HG02885 (cell line): Measurements from ENCODE around the gene CALML3.

Experiments used
- ATAC-seq: cut with Tn5 transposase; IDR thresholded peaks from one replicate; pipeline ENCODE4 v1.9.1; 2021; ENCODE audit warnings: mild to moderate bottlenecking; ENCODE audit not compliant: unreplicated experiment, poor library complexity

Gene CALML3

GRCh38 chr10:5490698-5491464, 33.9 kb upstream of the CALML3 start:
- no peak for ATAC-seq

DNA sequence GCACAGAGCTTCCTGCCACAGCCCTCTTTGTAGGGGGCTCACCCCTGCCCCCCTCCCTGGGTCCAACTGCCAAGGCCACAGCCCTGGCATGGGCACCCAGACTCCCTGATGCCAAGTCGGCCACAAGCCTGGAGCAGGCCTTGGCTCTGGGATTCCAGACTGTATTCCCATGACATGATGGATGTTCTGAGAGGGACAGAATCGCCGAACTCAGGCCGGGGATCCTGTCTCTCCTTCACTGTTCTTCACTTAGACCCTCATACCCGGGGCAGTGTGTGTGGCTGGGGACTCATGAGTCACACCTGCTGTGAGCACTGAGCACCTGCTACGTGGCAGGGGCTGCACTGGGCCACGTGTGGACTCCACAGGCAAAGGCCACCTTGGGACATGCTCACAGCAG, 33.3 kb upstream of the CALML3 start:
- no peak for ATAC-seq

GRCh38 chr10:5492322-5492855, 32.4 kb upstream of the CALML3 start:
- no peak for ATAC-seq

- no peak for ATAC-seq
Observed at GRCh38 chr10:5492929-5493576, 31.7 kb upstream of the CALML3 start.

- no peak for ATAC-seq
Observed at GRCh38 chr10:5493691-5494090, 31.1 kb upstream of the CALML3 start.

DNA sequence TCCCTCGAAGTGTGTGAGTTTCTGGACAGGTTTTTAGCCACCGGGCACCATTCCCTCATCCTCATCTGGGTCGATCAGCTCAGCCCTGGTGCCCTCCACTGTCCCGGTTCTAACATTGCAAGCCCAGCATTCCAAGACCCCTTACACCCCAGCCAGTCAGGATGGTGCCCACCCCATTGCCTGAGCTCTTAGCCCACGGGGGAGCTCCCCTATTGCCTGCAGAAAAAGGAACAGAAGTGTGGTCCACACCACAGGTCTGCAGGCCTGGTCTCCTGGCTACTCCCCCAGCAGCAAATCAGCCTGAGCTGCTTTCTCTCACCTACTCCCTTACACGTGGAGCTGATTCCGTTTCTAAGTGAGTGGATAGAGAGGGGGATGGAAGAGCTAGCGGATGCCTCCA, 30.1 kb upstream of the CALML3 start:
- no peak for ATAC-seq

DNA sequence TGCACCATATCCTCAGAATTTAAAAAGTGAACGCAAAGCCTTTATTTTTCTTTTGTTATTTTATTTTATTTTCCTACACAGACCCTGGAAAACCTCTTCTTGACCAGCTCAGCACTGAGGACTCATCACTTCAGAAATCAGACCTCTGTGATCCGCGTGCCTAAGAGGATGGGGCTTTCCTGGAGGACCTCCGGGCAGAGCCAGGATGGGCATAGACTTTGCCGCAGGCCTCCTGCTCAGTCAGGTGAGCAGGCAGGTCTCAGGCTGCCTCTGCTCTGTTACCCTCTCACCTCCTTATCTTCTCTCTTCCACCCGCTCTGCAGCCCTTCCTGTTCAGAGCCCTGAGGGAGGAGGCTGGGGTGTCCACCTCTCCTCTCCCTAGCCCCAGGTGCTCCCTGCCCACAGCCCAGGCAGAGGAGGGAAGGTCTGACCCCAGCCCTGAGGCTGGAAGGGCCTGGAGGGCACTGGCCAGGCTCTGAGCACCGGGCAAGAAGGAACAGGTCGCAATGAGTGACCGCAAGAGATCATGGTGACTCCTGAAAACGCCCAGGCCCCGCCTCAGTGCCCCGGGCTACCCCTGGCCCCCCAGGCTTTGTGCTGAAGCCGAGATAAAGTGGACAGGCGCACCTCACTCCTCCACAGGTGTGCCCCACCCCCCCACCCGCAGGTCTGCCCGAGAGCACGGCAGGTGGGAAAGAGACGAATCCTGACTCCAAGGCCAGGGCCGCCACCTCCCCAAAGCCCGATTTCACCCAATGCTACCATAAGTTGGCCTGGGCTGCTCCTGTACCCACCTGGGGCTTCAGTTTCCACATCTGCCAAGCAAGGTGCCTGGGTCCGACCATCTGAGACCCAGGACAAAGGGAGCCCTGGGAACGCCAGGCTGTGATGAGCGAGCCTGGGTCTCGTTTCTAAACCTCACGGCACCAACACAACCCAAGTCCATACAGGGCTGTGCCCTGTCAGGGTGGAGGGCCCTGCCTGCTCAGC, 28.2 kb upstream of the CALML3 start:
- no peak for ATAC-seq

DNA sequence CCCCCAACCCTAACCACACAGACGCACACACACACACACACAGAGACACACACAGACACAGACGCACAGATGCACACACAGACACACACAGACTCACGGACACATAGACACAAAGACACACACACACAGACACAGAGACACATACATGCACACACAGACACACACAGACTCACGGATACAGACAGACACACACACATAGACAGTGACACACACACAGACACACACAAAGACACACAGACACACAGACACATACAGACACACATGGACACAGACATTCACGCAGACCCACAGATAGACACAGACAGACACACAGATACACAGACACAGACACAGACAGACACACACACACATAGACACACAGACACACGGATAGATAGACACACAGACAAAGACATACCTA, 27.5 kb upstream of the CALML3 start:
- no peak for ATAC-seq

DNA sequence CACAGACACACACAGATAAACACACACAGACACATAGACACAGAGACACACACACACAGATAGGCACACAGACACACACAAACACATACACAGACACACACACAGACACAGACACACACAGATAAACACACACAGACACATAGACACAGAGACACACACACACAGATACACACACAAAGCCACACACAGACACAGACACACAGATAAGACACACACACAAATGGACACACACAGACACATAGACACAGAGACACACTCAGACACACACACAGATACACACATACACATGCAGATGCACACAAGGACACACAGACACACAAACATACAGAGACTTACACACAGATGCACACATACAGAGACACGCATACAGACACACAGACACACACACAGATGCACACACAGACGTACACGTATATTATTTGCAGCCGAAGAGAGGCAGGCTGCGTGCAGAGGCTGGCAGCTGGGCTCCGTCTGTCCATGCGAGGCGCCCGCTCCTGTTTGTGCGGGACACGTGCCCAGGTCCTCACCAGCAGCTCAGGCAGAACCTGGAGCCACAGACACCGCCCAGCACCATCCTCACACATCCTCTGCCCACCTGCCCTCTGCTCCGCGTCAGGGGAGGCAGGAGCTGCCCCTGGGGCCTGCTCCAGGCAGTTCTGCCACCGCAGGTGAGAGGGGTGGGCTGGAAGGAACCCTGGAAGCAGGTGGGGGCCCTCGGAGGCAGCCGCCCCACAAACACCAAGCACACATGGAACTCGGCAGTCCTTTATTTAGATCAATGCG, 26.6 kb upstream of the CALML3 start:
- ATAC-seq: no peak

DNA sequence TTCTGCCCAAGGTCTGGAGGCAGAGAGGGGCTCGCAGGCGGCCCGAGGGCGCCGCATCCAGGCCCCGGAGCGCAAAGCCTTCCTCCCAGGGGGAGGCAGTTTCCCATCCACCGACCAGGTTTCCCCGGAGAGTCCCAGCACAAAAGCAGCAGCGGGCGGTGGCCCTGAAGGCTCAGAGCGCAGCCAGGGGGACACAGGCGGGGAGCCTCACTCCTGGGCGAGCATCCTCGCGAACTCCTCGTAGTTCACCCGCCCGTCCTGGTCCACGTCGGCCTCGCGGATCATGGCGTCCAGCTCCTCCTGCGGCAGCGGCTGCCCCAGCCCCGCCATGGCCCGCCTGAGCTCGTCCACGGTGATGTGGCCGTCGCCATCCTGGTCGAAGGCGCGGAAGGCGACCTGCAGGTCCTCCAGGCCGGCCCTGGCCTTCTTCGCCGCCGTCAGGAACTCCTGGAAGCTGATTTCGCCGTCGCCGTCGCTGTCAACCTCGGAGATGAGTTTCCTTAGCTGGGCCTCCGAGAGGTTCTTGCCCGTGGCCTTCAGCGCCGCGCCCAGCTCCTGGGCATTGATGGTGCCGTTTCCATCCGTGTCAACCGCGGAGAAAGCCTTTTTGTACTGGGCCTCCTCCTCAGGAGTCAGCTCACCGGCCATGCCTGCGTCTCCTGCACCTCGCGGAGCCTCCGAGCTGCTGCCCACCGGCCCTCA, 25.8 kb upstream of the CALML3 start:
- ATAC-seq: no peak

DNA sequence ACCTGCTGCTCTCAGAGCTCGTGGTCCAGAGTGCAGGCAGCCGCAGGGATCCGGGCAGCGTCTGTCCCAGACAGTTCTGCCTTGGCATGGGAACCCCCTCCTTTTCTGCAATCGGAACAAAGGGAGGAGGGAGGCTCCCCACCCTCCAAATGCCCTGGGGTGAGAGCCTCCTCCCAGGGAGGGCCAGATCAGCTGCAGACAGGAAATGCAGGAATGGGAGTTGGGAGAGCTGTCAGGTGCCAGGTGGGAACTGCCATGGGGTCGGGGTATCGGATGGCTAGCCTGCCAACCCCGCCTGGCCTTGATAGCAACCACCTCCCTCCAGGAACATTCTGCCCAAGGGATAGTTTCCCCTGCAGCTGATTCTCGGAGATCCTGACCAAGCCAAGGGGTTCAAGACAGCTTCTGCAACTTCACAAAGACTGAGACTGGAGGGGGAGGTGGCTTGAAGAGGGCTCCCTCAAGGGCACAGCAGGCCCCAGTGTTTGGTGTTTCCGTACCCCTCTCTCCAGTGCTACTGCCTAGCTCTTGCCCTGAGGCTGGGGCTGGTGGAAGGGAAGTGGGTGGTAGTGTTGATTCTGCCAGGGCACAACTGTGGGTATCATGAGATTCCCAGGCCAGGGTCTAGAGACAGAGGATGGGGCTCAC, 25.1 kb upstream of the CALML3 start, which contains the start of gene CALML5:
Gene CALML5, minus strand, starts transcription at position 78 of the 648 bp plus-strand sequence. CDS start 132 bp downstream, outside the sequence.
- ATAC-seq: no peak

DNA sequence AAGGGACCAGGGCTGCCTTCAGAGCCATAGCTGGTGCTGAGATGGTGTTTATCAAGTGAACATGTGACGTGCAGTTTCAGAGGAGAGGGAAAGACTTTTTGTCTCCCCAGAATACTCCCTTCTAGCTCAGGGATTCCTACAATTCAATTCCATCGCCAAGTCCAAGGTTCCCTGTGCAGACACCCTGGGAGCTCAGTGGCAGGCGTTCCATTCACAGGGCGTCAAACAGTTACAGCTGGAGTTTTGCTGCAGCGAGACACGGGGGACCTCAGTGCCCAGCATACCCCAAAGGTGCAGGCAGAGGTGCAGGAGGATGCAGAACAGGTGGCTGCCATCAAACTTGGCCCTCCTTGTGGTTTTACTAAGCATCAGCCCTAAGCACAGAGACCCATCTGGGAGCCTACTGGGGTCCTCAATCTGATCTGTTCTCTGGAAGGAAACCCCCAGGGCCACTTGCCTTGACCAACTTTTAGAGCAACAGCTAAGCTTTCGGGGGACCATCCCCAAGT, 24.5 kb upstream of the CALML3 start:
- no peak for ATAC-seq

GRCh38 chr10:5500910-5501309, 23.9 kb upstream of the CALML3 start:
- no peak for ATAC-seq

DNA sequence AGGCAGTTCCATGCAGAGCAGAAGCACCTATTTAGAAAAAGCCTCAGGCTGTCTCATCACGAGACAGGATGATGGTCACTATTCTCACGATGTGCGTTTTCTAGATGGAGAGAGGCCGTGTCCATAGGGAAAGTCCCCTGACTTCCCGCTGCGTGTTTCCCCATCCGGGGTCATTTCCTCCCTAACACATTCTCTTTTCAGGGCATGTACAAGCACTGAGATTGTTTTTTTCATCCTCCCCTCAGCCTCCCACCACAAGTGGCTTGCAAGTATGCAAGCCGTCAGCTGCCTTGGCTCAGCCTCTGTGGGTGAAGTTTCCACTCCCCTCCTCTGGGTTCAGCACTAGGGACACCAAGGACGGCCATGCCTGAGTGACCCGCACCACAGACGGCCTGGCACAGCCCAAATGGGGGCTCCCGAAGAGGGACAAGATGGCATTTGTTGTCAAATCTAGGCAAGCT, 22.7 kb upstream of the CALML3 start:
- no peak for ATAC-seq

DNA sequence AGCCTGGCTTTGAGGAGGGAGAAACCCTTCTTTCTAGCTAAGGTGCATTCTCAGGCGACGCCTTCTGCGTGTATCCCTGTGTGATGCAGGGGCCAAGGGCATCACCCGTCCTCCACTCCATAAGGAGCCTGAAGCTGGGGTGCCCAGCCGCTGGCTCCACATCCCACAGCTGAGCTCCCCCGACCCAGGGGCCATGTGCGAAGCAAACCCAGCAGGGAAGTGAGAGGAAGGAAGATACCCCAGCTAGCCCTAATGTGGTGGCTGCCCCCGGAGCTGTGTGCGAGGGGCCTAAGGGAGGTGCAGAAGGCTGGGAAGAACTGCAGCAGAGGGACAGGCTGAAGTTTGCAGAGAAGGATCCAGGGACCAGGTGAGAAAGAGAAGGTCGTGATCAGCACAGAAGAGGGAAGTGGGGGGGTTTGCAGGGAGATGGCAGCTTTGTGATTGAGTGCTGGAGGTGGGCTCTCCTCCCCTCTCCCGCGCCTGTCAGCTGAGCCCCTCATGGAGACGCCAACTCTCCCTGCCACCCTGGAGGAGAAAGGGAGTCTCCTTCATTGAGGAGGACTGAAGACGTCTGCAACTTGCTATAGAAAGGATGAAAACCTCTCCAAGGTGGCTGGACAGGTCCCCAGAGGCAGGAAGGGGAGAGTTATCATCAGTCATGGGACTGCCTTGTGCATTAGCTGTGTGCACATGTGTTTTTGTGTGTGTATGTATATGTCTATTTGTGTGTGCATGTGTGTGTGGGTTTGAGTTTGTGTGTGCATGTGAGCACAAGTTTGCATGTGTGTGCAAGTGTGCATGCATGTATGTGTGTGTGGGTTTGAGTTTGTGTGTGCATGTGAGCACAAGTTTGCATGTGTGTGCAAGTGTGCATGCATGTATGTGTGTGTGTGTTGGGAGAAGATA, 21.9 kb upstream of the CALML3 start:
- no peak for ATAC-seq

GRCh38 chr10:5503477-5503835, 21.3 kb upstream of the CALML3 start:
- no peak for ATAC-seq
